ENCODE results near the gene OR4M1. TPM values are rescaled to one million over a fixed set of nuclear protein-coding genes. Genes with fewer than 3 reads are reported as not detected.

The OR4M1 gene, protein sequence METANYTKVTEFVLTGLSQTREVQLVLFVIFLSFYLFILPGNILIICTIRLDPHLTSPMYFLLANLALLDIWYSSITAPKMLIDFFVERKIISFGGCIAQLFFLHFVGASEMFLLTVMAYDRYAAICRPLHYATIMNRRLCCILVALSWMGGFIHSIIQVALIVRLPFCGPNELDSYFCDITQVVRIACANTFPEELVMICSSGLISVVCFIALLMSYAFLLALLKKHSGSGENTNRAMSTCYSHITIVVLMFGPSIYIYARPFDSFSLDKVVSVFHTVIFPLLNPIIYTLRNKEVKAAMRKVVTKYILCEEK
- not detected in 2 replicates for total RNA-seq

DNA sequence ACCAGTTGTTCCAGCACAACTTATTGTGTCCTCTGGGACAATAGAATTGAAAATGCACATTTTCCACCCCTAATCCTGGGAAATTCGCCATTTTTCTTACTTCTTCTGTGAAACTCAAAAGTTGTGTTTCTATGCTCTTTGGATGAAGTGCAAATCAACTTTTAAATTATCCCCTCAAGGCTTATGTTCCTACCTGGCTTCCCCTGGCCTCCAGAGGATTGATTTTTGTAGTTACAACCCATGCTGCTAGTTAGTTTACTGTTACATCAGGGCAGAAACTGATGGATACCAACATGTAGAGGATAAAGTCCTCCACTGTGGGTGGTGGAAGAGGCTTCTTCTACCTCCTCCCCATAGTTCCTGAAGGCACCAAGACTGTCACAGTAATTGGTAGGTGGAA lies at the start of gene OR4M1:
OR4M1 (plus strand) TSS at position 301 of the 400 bp plus-strand sequence. CDS start 6,819 bp downstream, outside the sequence.

DNA sequence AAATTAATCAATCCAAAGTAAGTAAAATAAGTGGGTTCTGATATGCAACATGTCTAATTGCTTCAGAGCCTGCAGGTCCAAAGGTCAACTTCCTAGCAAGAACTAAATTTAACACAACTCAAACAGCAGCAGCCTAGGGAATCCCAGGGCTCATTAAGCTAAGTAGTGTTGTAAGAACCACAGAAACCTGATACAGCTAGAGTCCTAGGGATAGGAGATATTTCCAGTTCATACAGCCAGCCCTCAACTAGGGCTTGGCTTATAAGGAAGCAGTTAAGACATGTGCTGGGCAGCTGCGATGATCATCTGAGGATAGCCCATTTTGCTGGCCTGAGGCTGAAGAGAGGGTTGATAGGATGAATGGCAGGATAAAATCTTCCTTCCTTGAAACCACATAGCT lies 30.0 kb upstream of the OR4M1 start, which contains the start of gene OR4Q3:
OR4Q3 (plus strand) TSS at position 316 of the 400 bp plus-strand sequence.

DNA sequence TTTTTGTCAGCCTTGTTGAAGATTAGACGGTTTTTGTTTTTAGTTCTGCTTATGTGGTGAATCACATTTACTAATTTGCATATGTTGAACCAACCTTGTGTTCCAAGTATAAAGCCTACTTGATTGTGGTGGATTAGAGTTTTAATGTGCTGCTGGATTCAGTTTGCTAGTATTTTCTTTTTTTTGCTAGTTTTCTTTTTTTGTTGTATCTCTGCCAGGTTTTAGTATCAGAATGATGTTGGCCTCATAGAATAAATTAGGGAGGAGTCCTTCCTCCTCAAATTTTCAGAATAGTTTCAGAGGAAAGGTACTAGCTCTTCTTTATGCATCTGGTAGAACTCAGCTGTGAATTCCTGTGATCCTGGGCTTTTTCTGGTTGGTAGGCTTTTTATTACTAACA lies 30.2 kb downstream of the OR4M1 start, which contains the start of gene OR4N2:
OR4N2 (plus strand) TSS at position 301 of the 400 bp plus-strand sequence. CDS start 23,679 bp downstream, outside the sequence.

Other genes with a start within 250 kb of the OR4M1 start
- not detected in 2 replicates for gene OR11H2, start 59.6 kb upstream of the OR4M1 start, total RNA-seq
- not detected in 2 replicates for gene OR4Q3, start 29.9 kb upstream of the OR4M1 start, total RNA-seq
- not detected in 2 replicates for gene OR4N2, start 30.3 kb downstream of the OR4M1 start, total RNA-seq
- not detected in 2 replicates for gene OR4K2, start 101.6 kb downstream of the OR4M1 start, total RNA-seq
- not detected in 2 replicates for gene OR4K5, start 147.1 kb downstream of the OR4M1 start, total RNA-seq
- not detected in 2 replicates for gene OR4K1, start 157.4 kb downstream of the OR4M1 start, total RNA-seq
- gene OR4K15, start 202.1 kb downstream of the OR4M1 start, total RNA-seq, result not detected in 2 replicates
- not detected in 2 replicates for gene OR4Q2, start 228.7 kb downstream of the OR4M1 start, total RNA-seq
- not detected in 2 replicates for gene OR4K14, start 245.8 kb downstream of the OR4M1 start, total RNA-seq

Measured in epithelial cell of alveolus of lung (primary cell).